Stimulated activated CD8-positive, alpha-beta memory T cell treated with anti-CD3 and anti-CD28 coated beads, Interleukin-7, amount 100 ng/mL, for 4 hours (primary cell): Measurements from ENCODE around the gene ADAM12.

Source experiments
- DNase-seq, 2 donors: peaks; one replicate each; pipeline ENCODE4 v3.0.0-alpha.2; 2020; ENCODE audit warnings: low read depth in 2 of 2

The ADAM12 gene

GRCh38 chr10:126146771-126147170, 241.5 kb downstream of the ADAM12 start:
- no peak for DNase-seq

GRCh38 chr10:126143117-126143516, 245.2 kb downstream of the ADAM12 start:
- no peak for DNase-seq

DNA sequence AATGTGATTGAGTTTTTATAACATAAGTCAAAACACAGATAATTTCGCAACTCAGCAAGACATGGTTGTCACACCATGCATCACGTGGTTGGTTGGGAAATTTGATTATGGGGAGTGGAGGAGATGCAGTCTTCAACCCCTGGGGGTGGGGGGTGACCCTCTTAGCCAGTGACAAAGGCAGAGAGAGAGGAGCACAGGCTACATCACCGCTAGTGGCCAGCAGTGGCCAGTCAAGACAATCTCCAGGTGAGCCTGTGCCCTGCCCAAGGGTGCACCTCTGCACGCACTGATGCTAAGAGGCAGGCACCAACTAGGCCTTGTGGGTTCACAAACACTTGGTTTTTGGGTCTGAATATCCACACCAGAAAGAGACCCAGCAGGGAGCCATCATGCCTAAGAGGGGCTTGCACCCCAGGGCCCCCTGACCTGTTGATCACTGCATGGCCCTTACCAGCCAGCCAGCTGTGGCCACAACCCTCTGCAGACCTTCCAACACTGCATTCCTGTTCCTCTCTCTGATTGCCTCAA, 247.5 kb downstream of the ADAM12 start:
- DNase-seq = no peak

GRCh38 chr10:126137562-126138221, 250.6 kb downstream of the ADAM12 start:
- DNase-seq = no peak

GRCh38 chr10:126135941-126136595, 252.2 kb downstream of the ADAM12 start:
- DNase-seq = no peak

DNA sequence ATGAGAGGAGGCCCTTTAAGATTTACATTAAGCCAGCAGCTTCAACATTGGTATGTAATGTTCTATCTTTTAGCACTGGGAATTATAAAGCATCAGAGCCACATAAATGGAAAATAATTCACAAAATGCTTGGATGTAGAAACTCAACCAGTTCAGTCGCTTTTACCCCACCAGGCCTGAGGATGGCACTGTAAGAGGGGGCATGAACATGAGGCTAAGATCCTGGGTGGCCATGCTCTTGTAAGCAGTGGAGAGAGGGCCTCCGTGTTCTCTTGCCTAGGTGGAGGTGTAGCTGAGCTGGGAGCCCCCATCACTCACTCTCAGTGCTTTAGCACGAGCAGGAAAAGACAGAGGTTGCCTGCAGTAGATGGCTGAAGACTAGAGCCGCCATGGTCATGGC, 253.1 kb downstream of the ADAM12 start:
- DNase-seq = no peak

DNA sequence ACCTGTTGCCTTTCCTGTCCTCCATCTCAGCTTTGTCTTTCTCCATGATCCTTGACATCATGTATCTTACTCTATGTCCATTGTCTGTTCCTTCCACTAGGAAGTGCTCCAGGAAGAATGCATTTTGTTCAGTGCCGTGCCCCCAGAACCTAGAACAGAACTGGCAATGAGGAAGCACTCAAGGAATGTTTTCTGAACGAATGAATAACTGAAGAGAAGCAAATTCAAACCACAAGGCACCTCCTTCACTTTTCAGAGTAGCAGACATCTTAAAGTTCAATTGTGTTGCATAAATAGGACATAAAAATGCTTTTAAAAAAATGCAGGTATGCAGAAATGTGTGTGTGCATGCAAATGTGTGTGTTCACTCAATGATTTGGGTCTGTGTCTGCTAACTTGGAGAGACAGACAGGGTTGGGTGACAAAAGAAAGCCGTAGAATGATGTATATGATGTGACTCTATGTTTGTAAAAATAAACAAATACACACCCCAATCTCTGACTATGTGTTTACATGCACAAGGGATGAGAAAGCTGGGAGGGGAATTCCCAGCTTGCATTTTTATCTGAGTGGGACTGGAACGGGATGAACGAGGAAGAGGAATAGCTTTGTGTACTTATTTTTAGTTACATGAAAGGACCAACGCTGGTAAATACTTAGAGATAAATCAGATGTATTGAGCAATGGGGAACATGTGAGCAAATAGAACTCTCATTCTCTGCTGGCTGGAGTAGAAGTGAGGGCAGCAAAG, 254.2 kb downstream of the ADAM12 start:
- no peak for DNase-seq

DNA sequence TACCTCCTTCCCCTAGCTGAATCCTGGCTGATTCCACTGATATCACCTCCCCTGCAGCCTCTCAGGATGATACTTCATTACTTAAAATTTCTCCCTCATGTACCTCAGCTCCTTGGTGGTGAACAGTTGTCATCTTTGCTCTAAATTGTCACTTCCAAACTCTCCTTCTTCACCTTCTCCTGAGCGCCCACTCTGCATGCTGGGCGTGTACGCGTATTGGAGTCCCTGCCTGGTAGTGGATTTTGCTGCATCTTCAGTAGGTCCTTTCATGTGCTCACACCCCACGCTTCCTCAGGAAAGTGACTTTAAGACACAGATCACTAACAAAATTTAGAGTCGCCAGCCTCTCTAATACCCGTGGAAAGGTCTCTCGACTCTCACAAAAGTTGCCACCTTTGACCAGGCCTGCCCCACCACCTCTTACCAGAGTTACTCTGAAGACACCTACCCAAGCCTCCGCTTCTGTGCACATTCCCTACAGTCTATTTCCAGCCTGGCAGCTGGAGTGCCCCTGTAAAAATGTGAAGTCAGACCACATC, 255.1 kb downstream of the ADAM12 start:
- DNase-seq = no peak

DNA sequence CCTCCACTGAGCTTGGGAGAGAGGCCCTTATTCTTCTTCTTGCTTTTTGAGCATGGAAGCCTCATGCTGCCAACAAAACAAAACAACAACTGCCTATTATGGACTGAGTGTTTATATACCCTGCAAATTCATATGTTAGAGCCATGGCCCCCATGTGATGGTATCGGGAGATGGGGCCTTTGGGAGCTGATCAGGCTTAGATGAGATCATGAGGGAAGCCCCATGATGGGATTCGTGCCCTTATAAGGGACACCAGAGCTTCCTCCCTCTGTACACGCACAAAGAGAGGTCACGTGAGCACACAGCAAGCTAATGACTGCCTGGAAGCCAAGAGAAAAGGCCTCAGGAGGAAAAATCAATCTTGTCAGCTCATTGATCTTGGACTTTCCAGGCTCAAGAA, 256.9 kb downstream of the ADAM12 start:
- DNase-seq = no peak

DNA sequence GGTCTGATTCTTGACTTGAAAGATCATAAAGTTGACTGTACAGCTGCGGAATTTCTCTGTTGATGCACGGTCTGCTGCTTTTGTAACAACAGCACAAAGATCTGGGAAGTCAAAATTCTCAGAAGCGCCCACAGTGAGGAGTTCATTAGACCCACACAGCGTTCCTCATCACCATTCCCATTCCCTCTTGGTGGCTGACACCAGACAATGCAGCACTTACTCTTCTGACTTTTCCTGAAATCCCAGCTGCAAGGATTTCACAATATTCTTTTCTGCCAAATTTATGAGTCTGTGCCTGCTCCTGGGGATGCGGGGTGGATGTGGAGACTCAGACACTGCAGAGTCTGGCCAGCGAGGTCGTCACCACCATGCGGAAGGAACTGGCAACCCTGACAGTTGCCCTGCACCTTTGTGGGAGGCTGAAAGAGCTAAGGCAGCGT, 258.0 kb downstream of the ADAM12 start:
- no peak for DNase-seq

DNA sequence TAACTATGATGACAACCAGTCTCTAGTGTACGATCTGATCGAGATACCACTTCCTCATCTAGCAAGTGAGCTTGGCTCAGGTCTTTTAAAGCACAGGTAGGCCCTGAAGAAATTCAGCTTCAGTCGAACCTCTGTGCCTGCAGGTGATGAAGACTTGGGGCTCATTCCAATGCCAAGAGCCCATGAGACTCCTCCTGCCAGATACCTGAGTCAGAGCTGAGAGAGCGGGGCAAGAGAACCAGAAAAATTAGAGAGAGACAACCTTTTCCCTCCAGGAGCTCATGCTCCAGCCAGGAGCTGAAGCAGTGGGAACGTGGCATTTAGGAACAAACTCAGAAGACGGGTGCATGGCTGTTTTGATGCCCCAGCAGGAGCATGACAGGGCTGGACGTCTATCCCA, 259.3 kb downstream of the ADAM12 start:
- no peak for DNase-seq

DNA sequence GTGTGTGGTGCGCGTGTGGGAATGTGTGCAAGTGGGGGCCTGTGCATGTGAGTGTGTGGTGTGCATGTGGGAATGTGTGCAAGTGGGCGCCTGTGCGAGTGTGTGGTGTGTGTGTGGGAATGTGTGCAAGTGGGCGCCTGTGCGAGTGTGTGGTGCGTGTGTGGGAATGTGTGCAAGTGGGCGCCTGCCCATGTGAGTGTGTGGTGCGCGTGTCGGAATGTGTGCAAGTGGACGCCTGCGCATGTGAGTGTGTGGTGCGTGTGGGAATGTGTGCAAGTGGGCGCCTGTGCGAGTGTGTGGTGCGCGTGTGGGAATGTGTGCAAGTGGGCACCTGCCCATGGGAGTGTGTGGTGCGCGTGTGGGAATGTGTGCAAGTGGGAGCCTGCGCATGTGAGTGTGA, 259.7 kb downstream of the ADAM12 start:
- DNase-seq = no peak

- no peak for DNase-seq
Observed at GRCh38 chr10:126127481-126128029, 260.7 kb downstream of the ADAM12 start.

- no peak for DNase-seq
Observed at GRCh38 chr10:126126866-126127265, 261.4 kb downstream of the ADAM12 start.

GRCh38 chr10:126126023-126126422, 262.3 kb downstream of the ADAM12 start:
- no peak for DNase-seq

GRCh38 chr10:126124668-126125349, 263.5 kb downstream of the ADAM12 start:
- no peak for DNase-seq

DNA sequence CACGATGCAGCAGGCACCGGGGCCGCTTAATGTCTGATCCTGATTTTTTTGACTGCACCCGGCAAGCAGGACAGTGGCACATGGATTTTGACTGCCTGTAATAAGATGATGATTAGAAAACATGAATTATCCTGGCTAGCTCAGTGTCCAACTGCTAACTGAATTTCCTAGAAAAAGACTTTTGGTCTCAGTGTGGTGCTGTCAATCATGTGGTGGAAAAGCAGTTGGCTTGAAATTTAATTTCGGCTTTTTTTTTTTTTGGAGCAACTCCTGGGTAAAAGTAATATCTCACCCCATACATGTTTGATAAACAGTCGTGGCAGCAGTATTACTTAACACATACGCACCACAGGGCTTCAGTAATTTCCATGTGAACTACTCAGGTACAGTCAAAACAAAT, 264.2 kb downstream of the ADAM12 start:
- DNase-seq = no peak

GRCh38 chr10:126123466-126123865, 264.8 kb downstream of the ADAM12 start:
- DNase-seq = no peak

- DNase-seq = no peak
Observed at GRCh38 chr10:126122881-126123280, 265.4 kb downstream of the ADAM12 start.

DNA sequence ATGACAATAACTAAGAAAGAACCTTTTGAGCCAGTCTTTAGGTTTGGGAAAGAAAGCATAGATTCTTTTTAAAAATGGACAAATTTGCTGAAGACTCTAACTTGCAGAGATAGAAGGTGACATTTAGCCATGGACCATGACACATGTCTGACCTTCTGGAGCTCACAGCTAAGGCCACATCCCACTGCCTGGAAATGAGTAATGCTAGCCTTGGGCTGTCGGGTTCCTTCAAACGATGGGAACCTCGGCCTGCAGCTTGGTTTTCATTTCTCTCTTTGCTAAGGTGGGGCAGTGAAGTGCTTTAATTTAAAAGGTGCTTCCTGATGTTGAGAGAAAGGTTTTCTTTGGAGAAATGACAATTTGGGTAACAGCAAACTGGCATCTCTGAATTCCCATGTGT, 268.7 kb downstream of the ADAM12 start:
- DNase-seq = no peak

GRCh38 chr10:126118476-126118875, 269.8 kb downstream of the ADAM12 start:
- DNase-seq = no peak

DNA sequence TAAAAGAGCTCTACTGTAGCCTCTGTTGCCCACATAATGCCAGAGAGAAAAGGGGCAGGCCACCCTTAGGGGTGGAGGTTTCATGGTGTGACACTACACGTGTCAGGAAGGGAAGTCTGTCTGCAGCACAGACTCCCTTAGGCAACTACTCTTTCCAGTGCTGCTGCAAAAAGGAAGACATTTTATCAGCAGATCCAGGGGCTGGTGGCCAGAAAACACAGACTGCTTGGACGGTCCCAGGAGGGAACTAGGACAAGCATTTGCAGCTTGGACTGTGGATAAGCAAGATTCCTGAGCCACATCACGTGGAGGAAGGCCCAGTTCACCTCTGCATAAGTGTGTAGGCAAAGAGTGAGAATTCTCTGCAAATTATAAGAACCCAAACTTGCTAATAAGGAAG, 271.1 kb downstream of the ADAM12 start:
- DNase-seq = no peak
